HepG2 (cell line): ENCODE results near the gene BCL11B. TPM values are rescaled to one million over a fixed set of nuclear protein-coding genes. Genes with fewer than 3 reads are reported as not detected.

Experiments
- ATF6 ChIP-seq: sonication (generic); formaldehyde crosslinking; conservative IDR thresholded peaks from 2 replicates; pipeline ENCODE4 v1.4.0; 2020; ENCODE audit warnings: missing genetic modification reagents
- DZIP1 ChIP-seq: sonication (generic); formaldehyde crosslinking; IDR thresholded peaks from 2 replicates; pipeline ENCODE4 v1.5.0; 2020; ENCODE audit warnings: mild to moderate bottlenecking, missing genetic modification reagents
- GRHL1 ChIP-seq: sonication (generic); formaldehyde crosslinking; conservative IDR thresholded peaks from 2 replicates; pipeline ENCODE4 v1.8.0; 2022; ENCODE audit warnings: missing genetic modification reagents
- HNRNPL ChIP-seq: fragments of 200-400 bp; formaldehyde crosslinking; IDR thresholded peaks from 2 replicates; pipeline ENCODE4 v1.6.1; 2017; ENCODE audit warnings: mild to moderate bottlenecking, low read depth, low read length
- KLF12 ChIP-seq: sonication (generic); formaldehyde crosslinking; IDR thresholded peaks from 2 replicates; pipeline ENCODE4 v1.4.0; 2020; ENCODE audit warnings: missing genetic modification reagents, borderline replicate concordance
- NFAT5 ChIP-seq: sonication (generic); formaldehyde crosslinking; IDR thresholded peaks from 2 replicates; pipeline ENCODE4 v1.4.0; 2020; ENCODE audit warnings: missing genetic modification reagents
- RARA ChIP-seq: IDR thresholded peaks from 2 replicates; pipeline ENCODE4 v1.6.1; 2016; ENCODE audit warnings: missing genetic modification reagents, missing compliant biosample characterization
- STAT5B ChIP-seq: sonication (generic); formaldehyde crosslinking; IDR thresholded peaks from 2 replicates; pipeline ENCODE4 v1.4.0; 2020; ENCODE audit warnings: missing genetic modification reagents
- TOPORS ChIP-seq: sonication (generic); formaldehyde crosslinking; IDR thresholded peaks from 2 replicates; pipeline ENCODE4 v1.8.0; 2023; ENCODE audit warnings: mild to moderate bottlenecking, missing genetic modification reagents
- ZNF10 ChIP-seq: sonication (generic); formaldehyde crosslinking; IDR thresholded peaks from 2 replicates; pipeline ENCODE4 v1.4.0; 2020; ENCODE audit warnings: mild to moderate bottlenecking, low read depth, missing genetic modification reagents, borderline replicate concordance
- ZNF207 ChIP-seq: fragments of 450-650 bp; IDR thresholded peaks from 2 replicates; pipeline ENCODE4 v1.6.1; 2016; ENCODE audit warnings: antibody characterized with exemption, borderline replicate concordance
- ZNF687 ChIP-seq: sonication (generic); formaldehyde crosslinking; IDR thresholded peaks from 2 replicates; pipeline ENCODE4 v1.5.1; 2020; ENCODE audit warnings: mild to moderate bottlenecking, missing genetic modification reagents, moderate library complexity
- ZNF792 ChIP-seq: IDR thresholded peaks from 2 replicates; pipeline ENCODE4 v1.6.1; 2016
- polyA plus RNA-seq, 8 experiments: library from polyadenylated mRNA; depleted of rRNA in 3 of 8; stranded (reverse) in 7 of 8; unstranded in 1 of 8; fragments of >200 nt; fragmentation: Illumina TruSeq in 4 of 8; extraction: Trizol in 4 of 8; gene quantifications; 2 replicates each; pipeline versions ENCODE4 v1.2.1 to v1.2.3, GENCODE V29; 2011 to 2016; ENCODE audit warnings: low read depth in 4 of 8, missing spikeins in 1 of 8, mixed read lengths in 1 of 8; ENCODE audit not compliant: insufficient read depth in 1 of 8
- total RNA-seq, 5 experiments: library from RNA; depleted of rRNA; stranded (reverse); fragments of >200 nt; fragmentation: Illumina TruSeq; extraction: Trizol; gene quantifications; 2 replicates each; pipeline ENCODE4 v1.2.3, GENCODE V29; 2016; ENCODE audit warnings: low read depth in 1 of 5

BCL11B gene
- total and polyA plus RNA-seq, 2 of the 13 experiments (the other 11 are each of a cell fraction or from before 2014, with no cell fraction given) = not detected

GRCh38 chr14:99320621-99321235 is 48.7 kb upstream of the BCL11B start (continued):
- TF ChIP-seq ZNF10 = no peak
- TF ChIP-seq RARA (CRISPR knock-in tag) = peak; percentile 96
- TF ChIP-seq NFAT5 (CRISPR knock-in tag) = no peak
- peak; percentile 91 for TF ChIP-seq HNRNPL
- TF ChIP-seq ATF6 (CRISPR knock-in tag) = no peak
- TF ChIP-seq KLF12 (CRISPR knock-in tag) = no peak
- TF ChIP-seq GRHL1 (CRISPR knock-in tag) = no peak
- TF ChIP-seq DZIP1 = no peak
- no peak for TF ChIP-seq ZNF207
- TF ChIP-seq ZNF687 (CRISPR knock-in tag) = peak; percentile 42; the same call in 1 of the 2 replicates
- TF ChIP-seq TOPORS (CRISPR knock-in tag) = no peak
- no peak for TF ChIP-seq ZNF792 (CRISPR knock-in tag)
- no peak for TF ChIP-seq STAT5B (CRISPR knock-in tag)
